D721Med (cell line): ENCODE measurements around the gene LRRK2.

Source experiments
- DNase-seq: peaks from one replicate; pipeline ENCODE4 v3.0.0; 2011; ENCODE audit warnings: low spot score; ENCODE audit not compliant: insufficient read length
- FAIRE-seq: peaks from 2 replicates; lab custom pipeline; 2011; peaks lifted over from hg19 to GRCh38; lab: Jason Lieb, UNC
- TF ChIP-seq, protein P1 (sequence below): IDR thresholded peaks from 2 replicates; pipeline ENCODE4 v1.5.1; 2012; ENCODE audit warnings: mild to moderate bottlenecking, control low read depth; ENCODE audit not compliant: insufficient read depth; ENCODE audit errors: missing control alignments

LRRK2 gene

DNA sequence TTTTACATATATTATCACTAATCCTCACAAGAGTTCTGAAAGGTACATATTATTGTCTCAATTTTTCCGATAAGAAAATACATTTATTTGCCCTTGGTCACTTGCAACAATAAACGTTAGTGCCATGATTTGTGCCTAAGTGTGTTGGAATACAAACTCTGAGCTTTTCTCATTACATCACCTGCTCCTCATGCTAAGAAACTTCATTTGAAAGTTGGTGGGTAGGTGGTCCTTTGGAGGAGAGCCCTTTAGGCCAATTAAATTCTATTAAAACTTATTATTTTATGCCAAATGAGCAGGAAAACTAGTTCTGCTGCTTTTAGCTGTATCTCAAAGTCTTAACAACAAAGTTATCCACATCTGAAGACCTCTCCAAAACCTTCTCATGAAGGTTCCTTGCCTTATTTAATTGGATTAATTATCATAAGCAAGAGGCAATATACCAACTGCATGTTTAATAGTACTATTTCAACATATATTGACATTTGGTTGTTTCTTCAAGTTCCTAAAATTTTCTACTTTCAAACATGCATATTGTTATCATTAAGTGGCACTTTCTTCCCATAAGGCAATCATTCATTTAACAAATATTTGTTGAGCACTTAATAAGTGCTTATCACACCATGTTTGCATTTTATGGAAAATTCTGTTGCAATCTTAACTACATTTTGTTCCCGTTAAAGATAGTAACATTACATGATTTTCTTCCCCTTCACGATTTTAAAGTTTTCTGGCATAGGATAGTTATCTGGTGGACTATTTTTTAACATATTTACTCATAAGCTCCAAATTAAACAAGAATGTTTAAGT lies 40.1 kb upstream of the LRRK2 start:
- FAIRE-seq (no peak), DNase-seq (no peak)
- TF ChIP-seq, protein P1, sequence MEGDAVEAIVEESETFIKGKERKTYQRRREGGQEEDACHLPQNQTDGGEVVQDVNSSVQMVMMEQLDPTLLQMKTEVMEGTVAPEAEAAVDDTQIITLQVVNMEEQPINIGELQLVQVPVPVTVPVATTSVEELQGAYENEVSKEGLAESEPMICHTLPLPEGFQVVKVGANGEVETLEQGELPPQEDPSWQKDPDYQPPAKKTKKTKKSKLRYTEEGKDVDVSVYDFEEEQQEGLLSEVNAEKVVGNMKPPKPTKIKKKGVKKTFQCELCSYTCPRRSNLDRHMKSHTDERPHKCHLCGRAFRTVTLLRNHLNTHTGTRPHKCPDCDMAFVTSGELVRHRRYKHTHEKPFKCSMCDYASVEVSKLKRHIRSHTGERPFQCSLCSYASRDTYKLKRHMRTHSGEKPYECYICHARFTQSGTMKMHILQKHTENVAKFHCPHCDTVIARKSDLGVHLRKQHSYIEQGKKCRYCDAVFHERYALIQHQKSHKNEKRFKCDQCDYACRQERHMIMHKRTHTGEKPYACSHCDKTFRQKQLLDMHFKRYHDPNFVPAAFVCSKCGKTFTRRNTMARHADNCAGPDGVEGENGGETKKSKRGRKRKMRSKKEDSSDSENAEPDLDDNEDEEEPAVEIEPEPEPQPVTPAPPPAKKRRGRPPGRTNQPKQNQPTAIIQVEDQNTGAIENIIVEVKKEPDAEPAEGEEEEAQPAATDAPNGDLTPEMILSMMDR = no peak

- no peak for FAIRE-seq
- DNase-seq = no peak
- TF ChIP-seq, protein P1 = no peak
Measured at GRCh38 chr12:40185303-40185693, 39.5 kb upstream of the LRRK2 start.

DNA sequence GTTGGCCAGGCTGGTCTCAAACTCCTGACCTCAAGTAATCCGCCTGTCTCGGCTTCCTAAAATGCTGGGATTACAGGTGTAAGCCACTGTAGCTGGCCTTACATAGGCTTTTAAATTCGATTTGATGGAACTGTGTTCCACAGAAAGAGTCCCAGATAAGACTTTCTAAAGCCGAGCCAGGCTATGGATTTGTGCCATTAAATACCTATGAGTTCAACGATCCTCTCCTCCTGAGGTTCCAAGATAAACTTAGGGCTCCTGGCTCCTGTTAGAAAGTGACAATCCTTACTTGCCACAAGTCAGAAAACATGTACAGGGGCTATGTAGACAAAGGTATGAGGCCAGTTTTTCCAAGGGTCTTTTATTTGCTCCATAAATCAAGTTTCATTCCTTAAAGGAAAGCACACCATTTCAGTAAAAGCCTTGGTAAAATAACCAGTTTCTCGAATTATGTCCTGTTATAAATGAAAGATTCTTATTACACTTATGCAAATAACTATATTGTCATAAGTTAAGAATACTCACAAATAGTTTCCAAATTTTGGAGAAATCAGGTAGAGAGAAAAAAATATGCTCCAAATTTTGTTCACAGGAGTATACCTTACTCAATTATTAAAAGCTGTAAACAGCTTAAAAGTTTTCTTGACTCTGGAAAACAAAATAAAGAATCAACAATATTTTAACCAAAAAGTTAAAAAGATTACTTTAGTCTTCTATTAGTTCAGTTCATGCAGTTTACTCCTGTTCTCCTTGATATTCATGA lies 36.1 kb upstream of the LRRK2 start:
- DNase-seq (no peak), FAIRE-seq (no peak)
- TF ChIP-seq, protein P1 = no peak

DNA sequence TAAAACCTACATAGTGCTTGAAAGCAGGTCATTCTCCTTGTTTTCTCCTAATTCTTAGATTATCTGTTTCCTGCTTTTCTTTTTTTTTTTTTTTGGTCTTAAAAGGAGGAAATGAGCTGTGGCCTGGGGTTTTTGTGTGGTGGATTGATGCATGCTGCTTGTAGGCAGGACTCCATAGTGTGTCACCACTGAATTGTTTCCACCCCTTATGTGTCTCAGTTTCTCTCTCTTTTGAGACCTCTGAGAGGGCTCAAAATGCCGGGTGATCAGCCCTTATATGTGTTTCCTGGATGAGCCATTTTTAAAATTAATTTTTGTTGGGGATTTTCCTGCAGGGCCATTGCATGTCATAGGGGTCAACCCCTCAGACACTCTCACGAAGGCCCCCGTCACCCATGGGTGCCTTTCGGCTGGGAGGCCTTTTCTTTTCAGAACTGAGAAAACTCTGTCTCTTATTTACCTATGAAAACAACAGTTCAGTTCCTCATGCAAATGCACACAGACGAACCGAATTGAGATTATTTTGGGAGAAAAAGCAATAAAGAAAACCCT lies 32.0 kb upstream of the LRRK2 start:
- TF ChIP-seq, protein P1 = no peak
- DNase-seq = no peak
- no peak for FAIRE-seq

DNA sequence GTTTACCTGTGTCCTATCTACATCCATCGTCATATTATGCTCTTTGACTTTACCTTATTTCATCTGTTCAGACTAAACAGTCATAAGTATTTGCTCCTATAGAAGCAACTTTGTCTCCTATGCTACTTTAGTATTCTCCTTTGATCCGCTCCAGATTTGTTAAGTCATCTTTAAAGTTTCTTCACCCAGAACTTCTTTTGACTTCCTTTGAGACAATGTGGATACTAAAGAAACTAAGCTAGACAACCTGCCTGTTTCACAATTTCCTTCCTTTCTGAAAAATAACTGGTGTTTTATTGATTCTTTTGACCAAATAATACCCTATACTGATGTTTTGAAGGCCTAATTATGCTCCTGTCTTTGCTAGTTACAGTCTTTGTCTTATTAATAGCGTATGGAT lies 30.0 kb upstream of the LRRK2 start:
- TF ChIP-seq, protein P1 = no peak
- DNase-seq (no peak), FAIRE-seq (no peak)

DNA sequence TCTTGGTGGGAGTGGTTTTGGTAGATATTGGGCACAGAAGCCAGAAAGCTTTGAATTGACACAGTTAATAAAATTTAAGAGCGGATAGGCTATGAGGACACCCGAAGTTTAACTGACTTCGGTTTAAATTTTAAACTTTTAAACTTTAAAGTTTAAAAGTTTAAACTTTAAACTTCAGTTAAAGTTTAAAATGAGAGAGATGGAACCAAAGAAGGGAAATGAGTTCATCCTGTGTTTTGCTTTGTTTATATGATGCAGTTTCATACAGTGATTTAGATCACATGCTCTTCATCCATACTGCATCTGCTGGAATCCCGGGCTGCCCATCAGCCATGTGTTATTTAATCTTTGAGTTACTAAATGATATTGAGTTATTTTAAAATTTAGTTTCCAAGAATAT lies 27.2 kb upstream of the LRRK2 start:
- FAIRE-seq (no peak), DNase-seq (no peak)
- TF ChIP-seq, protein P1 = no peak
